GM19035 (cell line): ENCODE results near the gene L1TD1.
"Not testable (repeated sequence)": the region's sequence is repeated elsewhere in the genome, so short reads cannot be mapped to it uniquely, and the experiment has no call there.

ENCODE experiments used
- ATAC-seq: cut with Tn5 transposase; IDR thresholded peaks from one replicate; pipeline ENCODE4 v1.9.1; 2021; ENCODE audit not compliant: unreplicated experiment

L1TD1 gene

GRCh38 chr1:62235576-62235975, 40.9 kb downstream of the L1TD1 start:
- ATAC-seq: no peak

GRCh38 chr1:62237361-62237760, 42.7 kb downstream of the L1TD1 start:
- no peak for ATAC-seq

GRCh38 chr1:62237950-62238374, 43.3 kb downstream of the L1TD1 start:
- ATAC-seq: no peak

GRCh38 chr1:62238507-62238906, 43.9 kb downstream of the L1TD1 start:
- ATAC-seq: no peak

GRCh38 chr1:62239652-62240403, 45.2 kb downstream of the L1TD1 start:
- ATAC-seq: not testable (repeated sequence)

- ATAC-seq: no peak
Observed at GRCh38 chr1:62240651-62241370, 46.2 kb downstream of the L1TD1 start.

GRCh38 chr1:62241371-62242131, 46.9 kb downstream of the L1TD1 start:
- ATAC-seq: no peak

- ATAC-seq: not testable (repeated sequence)
Observed at GRCh38 chr1:62244380-62244779, 49.7 kb downstream of the L1TD1 start.

- ATAC-seq: no peak
Observed at GRCh38 chr1:62245201-62245600, 50.6 kb downstream of the L1TD1 start.

- ATAC-seq: no peak
Observed at GRCh38 chr1:62247391-62248168, 52.9 kb downstream of the L1TD1 start.

- no peak for ATAC-seq
Observed at GRCh38 chr1:62250126-62250726, 55.6 kb downstream of the L1TD1 start.

GRCh38 chr1:62259551-62259950, 64.9 kb downstream of the L1TD1 start:
- ATAC-seq: no peak

GRCh38 chr1:62260688-62261087, 66.0 kb downstream of the L1TD1 start:
- no peak for ATAC-seq
